Parathyroid adenoma (tissue), 2 donors: ENCODE measurements around the gene FKBP10.

Source experiments
- H2AFZ ChIP-seq: fragments of 300-600 bp; sonication (generic); one replicate; pipeline ENCODE4 v1.7.0; 2017; ENCODE audit warnings: antibody characterized with exemption, mild to moderate bottlenecking
- H3K27ac ChIP-seq: fragments of 300-600 bp; sonication (generic); one replicate; pipeline ENCODE4 v1.7.0; 2017
- H3K27me3 ChIP-seq: fragments of 300-600 bp; sonication (generic); one replicate; pipeline ENCODE4 v1.7.0; 2017; ENCODE audit warnings: low read length; ENCODE audit not compliant: control insufficient read depth, insufficient read depth
- H3K36me3 ChIP-seq: fragments of 300-600 bp; sonication (generic); one replicate; pipeline ENCODE4 v1.7.0; 2017; ENCODE audit warnings: low read length; ENCODE audit not compliant: control insufficient read depth, insufficient read depth
- H3K4me1 ChIP-seq: fragments of 300-600 bp; sonication (generic); one replicate; pipeline ENCODE4 v1.7.0; 2017; ENCODE audit warnings: control low read depth
- H3K4me2 ChIP-seq: fragments of 300-600 bp; sonication (generic); one replicate; pipeline ENCODE4 v1.7.0; 2017; ENCODE audit warnings: low read length
- H3K4me3 ChIP-seq: fragments of 300-600 bp; sonication (generic); one replicate; pipeline ENCODE4 v1.7.0; 2017; ENCODE audit warnings: low read depth, low read length
- H3K79me2 ChIP-seq: fragments of 300-600 bp; sonication (generic); one replicate; pipeline ENCODE4 v1.7.0; 2017; ENCODE audit warnings: control low read depth
- H3K9ac ChIP-seq: fragments of 300-600 bp; sonication (generic); one replicate; pipeline ENCODE4 v1.7.0; 2017; ENCODE audit warnings: mild to moderate bottlenecking
- H3K9me3 ChIP-seq: fragments of 300-600 bp; sonication (generic); one replicate; pipeline ENCODE4 v1.7.0; 2017; ENCODE audit warnings: low read length; ENCODE audit not compliant: control insufficient read depth
- TF ChIP-seq, protein P1 (sequence below): fragments of 300-600 bp; sonication (generic); IDR thresholded peaks from one replicate; pipeline ENCODE4 v1.7.0; 2017; ENCODE audit warnings: antibody characterized with exemption, mild to moderate bottlenecking
- donor health status: primary hyperparathyroidism.

The FKBP10 gene

GRCh38 chr17:41785859-41786226 is 27.0 kb upstream of the FKBP10 start:
- Histone ChIP-seq H2AFZ (peak overlapping the region; percentile 85), H3K4me1 (peaks cover 13% of the 10 kb centered on the region), H3K9me3 (no peaks in the 10 kb centered on the region), H3K27me3 (no peaks in the 10 kb centered on the region), H3K36me3 (no peaks in the 10 kb centered on the region), H3K79me2 (peaks cover 27% of the 10 kb centered on the region), H3K9ac (no peak overlapping the region), H3K4me3 (peak overlapping the region; percentile 76), H3K27ac (peak overlapping the region; percentile 73), H3K4me2 (peak overlapping the region; percentile 92)
- TF ChIP-seq, protein P1, sequence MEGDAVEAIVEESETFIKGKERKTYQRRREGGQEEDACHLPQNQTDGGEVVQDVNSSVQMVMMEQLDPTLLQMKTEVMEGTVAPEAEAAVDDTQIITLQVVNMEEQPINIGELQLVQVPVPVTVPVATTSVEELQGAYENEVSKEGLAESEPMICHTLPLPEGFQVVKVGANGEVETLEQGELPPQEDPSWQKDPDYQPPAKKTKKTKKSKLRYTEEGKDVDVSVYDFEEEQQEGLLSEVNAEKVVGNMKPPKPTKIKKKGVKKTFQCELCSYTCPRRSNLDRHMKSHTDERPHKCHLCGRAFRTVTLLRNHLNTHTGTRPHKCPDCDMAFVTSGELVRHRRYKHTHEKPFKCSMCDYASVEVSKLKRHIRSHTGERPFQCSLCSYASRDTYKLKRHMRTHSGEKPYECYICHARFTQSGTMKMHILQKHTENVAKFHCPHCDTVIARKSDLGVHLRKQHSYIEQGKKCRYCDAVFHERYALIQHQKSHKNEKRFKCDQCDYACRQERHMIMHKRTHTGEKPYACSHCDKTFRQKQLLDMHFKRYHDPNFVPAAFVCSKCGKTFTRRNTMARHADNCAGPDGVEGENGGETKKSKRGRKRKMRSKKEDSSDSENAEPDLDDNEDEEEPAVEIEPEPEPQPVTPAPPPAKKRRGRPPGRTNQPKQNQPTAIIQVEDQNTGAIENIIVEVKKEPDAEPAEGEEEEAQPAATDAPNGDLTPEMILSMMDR, result no peak

DNA sequence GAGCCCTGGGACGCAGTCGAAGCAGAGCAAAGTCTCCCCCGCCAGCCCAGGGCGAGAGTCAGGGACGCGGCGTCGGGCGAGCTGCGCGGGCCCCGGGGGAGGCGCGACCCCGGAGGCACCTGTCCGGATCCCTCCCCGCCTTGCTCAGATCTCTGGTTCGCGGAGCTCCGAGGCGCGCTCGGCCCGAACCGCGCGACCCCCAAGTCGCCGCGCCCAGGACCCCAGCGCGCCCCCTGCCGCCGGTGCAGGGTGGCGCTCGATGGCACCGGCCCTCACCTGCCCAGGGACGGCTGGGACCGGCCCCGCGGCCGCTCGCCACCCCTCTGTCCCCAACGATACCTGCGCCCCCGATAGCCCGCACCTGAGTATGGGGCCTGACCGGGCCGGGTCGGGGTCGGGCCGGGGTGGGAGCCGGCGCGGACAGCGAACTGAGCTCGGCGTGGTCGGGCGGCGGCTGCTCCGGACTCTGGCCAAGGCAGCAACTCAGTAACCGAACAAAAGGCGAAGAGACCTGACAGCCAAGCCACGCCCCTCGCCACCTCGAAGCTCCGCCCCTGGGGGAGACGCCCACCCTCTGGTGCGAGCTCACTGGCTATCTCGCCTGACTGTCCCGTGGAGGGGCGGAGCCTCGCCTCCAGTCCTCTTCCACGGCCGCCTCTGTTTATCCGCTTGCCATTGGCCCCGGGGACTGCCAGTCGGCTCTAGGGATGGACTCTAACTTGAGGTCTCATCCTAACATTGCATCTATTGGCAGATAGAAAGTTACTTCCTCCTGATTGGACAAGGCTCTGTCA is 26.4 kb upstream of the FKBP10 start, which contains the start of gene JUP:
JUP (minus strand) TSS at position 485 of the 794 bp plus-strand sequence. CDS start 14,857 bp downstream, outside the sequence.
- Histone ChIP-seq H3K36me3 (no peaks in the 10 kb centered on the region), H3K27me3 (no peaks in the 10 kb centered on the region), H3K9me3 (no peaks in the 10 kb centered on the region), H3K4me1 (peaks cover 13% of the 10 kb centered on the region), H3K27ac (peak within 1 kb of the TSS; percentile 73), H3K4me2 (peak within 1 kb of the TSS; percentile 92), H3K4me3 (peak within 1 kb of the TSS; percentile 76), H2AFZ (peak within 1 kb of the TSS; percentile 85), H3K79me2 (peaks cover 27% of the 10 kb centered on the region), H3K9ac (no peak within 1 kb of the TSS)
- TF ChIP-seq, protein P1, result peak; percentile 72

- Histone ChIP-seq H3K27ac (peak overlapping the region; percentile 2), H3K4me1 (peaks cover 16% of the 10 kb centered on the region), H3K9ac (no peak overlapping the region), H2AFZ (peak overlapping the region; percentile 49), H3K27me3 (no peaks in the 10 kb centered on the region), H3K4me3 (peak overlapping the region; percentile 76), H3K4me2 (peak overlapping the region; percentile 72), H3K36me3 (no peaks in the 10 kb centered on the region), H3K9me3 (no peaks in the 10 kb centered on the region), H3K79me2 (peaks cover 24% of the 10 kb centered on the region)
- TF ChIP-seq, protein P1, result no peak
These were observed 25.8 kb upstream of the FKBP10 start for GRCh38 chr17:41787021-41787418.

DNA sequence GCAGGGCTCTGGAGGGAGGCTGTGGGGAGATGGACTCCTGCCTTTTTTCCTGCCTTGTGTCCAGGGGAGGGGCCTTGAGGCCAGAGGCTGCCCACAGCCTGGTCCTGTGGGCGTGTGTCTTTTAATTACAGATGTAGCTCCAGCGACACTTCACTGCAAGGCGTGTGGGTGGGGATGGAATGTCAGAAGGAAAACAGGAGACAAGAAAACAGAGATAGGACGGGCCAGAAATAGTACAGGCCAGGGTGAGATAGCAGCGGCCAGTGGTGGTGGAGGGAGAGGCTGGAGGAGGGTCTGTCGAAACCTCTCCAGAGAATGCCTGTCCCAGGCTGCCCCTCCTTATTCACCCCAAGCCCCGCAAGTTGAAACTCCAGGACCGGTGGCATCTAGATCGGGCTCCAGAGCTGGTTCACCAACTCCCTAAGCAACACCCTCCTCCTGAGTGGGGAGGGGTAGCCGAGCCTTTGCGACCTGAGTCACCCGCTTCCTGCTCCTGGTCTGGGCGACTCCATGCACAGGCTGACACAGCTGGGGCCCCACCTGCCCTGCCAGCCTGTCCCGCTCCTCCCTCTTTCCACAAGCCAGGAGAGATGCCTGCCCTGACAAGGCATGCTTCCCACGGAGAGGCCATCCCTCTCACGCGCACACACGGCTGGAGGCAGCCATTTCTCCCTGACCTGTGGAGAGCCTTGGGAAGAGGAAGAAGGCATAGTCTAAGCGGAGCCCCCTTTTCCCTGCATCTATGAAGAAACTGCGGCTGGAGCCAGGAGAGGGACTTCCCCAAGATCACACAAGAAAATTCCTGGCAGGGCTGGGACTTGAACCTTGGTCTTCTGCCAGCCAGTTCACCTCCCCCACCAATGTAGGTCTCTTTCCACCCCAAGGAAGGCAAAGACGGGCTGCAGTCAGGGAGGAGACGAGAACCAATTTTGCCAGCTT is 19.7 kb upstream of the FKBP10 start:
- H3K9me3 ChIP-seq, result no peaks in the 10 kb centered on the region
- H3K79me2 ChIP-seq, result no peaks in the 10 kb centered on the region
- H2AFZ ChIP-seq, result peak overlapping the region; percentile 77
- peak overlapping the region; percentile 63 for H3K4me2 ChIP-seq
- TF ChIP-seq, protein P1, result no peak
- no peaks in the 10 kb centered on the region for H3K36me3 ChIP-seq
- peak overlapping the region; percentile 36 for H3K4me3 ChIP-seq
- no peaks in the 10 kb centered on the region for H3K27me3 ChIP-seq
- peaks cover 15% of the 10 kb centered on the region for H3K4me1 ChIP-seq
- no peak overlapping the region for H3K9ac ChIP-seq
- peak overlapping the region; percentile 90 for H3K27ac ChIP-seq
